Tibial artery (tissue), 4 donors: ENCODE data around the gene BRCA1.
"Not testable (repeated sequence)": the region's sequence is repeated elsewhere in the genome, so short reads cannot be mapped to it uniquely, and the experiment has no call there.

ENCODE experiments used
- DNase-seq, 2 donors: peaks; one replicate each; pipeline ENCODE4 v3.0.0-alpha.2; 2019
- H3K27ac ChIP-seq, 2 donors: fragments of 200-600 bp; sonication (generic) in 1 of 2; 1 replicate in 1 of 2; 2 replicates in 1 of 2; pipeline ENCODE4 v1.5.1; 2018 to 2019; ENCODE audit warnings: mild to moderate bottlenecking in 1 of 2
- H3K27me3 ChIP-seq, 2 donors: fragments of 200-600 bp; sonication (generic) in 1 of 2; one replicate each; pipeline versions ENCODE4 v1.5.1 to v1.6.0; 2016 to 2019
- H3K36me3 ChIP-seq, 3 donors: fragments of 200-600 bp; sonication (generic) in 2 of 3; one replicate each; pipeline ENCODE4 v1.5.1; 2016 to 2019; ENCODE audit warnings: mild to moderate bottlenecking in 2 of 3
- H3K4me1 ChIP-seq, 4 donors: fragments of 200-600 bp; sonication (generic) in 2 of 4; 1 replicate in 3 of 4; 2 replicates in 1 of 4; pipeline ENCODE4 v1.5.1; 2016 to 2019
- H3K4me3 ChIP-seq, 2 donors: fragments of 200-600 bp; sonication (generic) in 1 of 2; 1 replicate in 1 of 2; 2 replicates in 1 of 2; pipeline ENCODE4 v1.5.1; 2018 to 2019; ENCODE audit warnings: mild to moderate bottlenecking in 2 of 2
- H3K9me3 ChIP-seq, 3 donors: fragments of 200-600 bp; sonication (generic) in 1 of 3; one replicate each; pipeline ENCODE4 v1.5.1; 2016 to 2019
- CTCF ChIP-seq, 2 experiments: fragments of 200-600 bp in 1 of 2; fragments of 450-650 bp in 1 of 2; IDR thresholded peaks; one replicate each; pipeline ENCODE4 v1.5.1; 2017 to 2019; ENCODE audit warnings: antibody characterized with exemption in 2 of 2, mild to moderate bottlenecking in 1 of 2, moderate library complexity in 1 of 2
- intact Hi-C: fragments of 100-400 bp; cut with DNase I; formaldehyde crosslinking; loops from one replicate; pipeline ENCODE4 v1.15.0; 2023; ENCODE audit warnings: low total_unique reads

BRCA1 gene

GRCh38 chr17:43105146-43105545 is 20.0 kb downstream of the BRCA1 start:
- no peak for TF ChIP-seq CTCF (IDR thresholded peaks at IDR 0.05)
- H3K27ac ChIP-seq, result no peak overlapping the region
- no peak overlapping the region for H3K4me3 ChIP-seq
- no peak for DNase-seq
- H3K9me3 ChIP-seq, result no peaks in the 10 kb centered on the region
- peaks cover 0 to 11% (median 0%) of the 10 kb centered on the region in 3 donors for H3K36me3 ChIP-seq
- no peaks in the 10 kb centered on the region for H3K27me3 ChIP-seq
- intact Hi-C loops, result no loop called here
- no peaks in the 10 kb centered on the region for H3K4me1 ChIP-seq

GRCh38 chr17:43104665-43105064 is 20.5 kb downstream of the BRCA1 start:
- H3K27ac ChIP-seq, result no peak overlapping the region
- no peaks in the 10 kb centered on the region for H3K9me3 ChIP-seq
- no peak for TF ChIP-seq CTCF (IDR thresholded peaks at IDR 0.05)
- H3K4me1 ChIP-seq, result no peaks in the 10 kb centered on the region
- no peak for DNase-seq
- no peak overlapping the region for H3K4me3 ChIP-seq
- intact Hi-C loops, result no loop called here
- H3K36me3 ChIP-seq, result peaks cover 0 to 11% (median 0%) of the 10 kb centered on the region in 3 donors
- no peaks in the 10 kb centered on the region for H3K27me3 ChIP-seq

GRCh38 chr17:43095364-43095763 is 29.8 kb downstream of the BRCA1 start:
- peaks cover 0 to 39% (median 17%) of the 10 kb centered on the region in 4 donors for H3K4me1 ChIP-seq
- H3K9me3 ChIP-seq, H3K27ac ChIP-seq, intact Hi-C loops, H3K4me3 ChIP-seq, DNase-seq, H3K27me3 ChIP-seq, H3K36me3 ChIP-seq: not testable (repeated sequence)

GRCh38 chr17:43094129-43094835 is 30.9 kb downstream of the BRCA1 start:
- Histone ChIP-seq H3K36me3 (no peaks in the 10 kb centered on the region), H3K27ac (no peak overlapping the region), H3K4me1 (peaks cover 0 to 39% (median 17%) of the 10 kb centered on the region in 4 donors), H3K9me3 (no peaks in the 10 kb centered on the region), H3K4me3 (no peak overlapping the region), H3K27me3 (no peaks in the 10 kb centered on the region)
- intact Hi-C loops, result no loop called here
- DNase-seq, result no peak
- TF ChIP-seq CTCF (IDR thresholded peaks at IDR 0.05), result no peak

GRCh38 chr17:43092901-43093300 is 32.3 kb downstream of the BRCA1 start:
- H3K36me3 ChIP-seq, result no peaks in the 10 kb centered on the region
- no peak for TF ChIP-seq CTCF (IDR thresholded peaks at IDR 0.05)
- no peak overlapping the region for H3K4me3 ChIP-seq
- DNase-seq, result no peak
- H3K27me3 ChIP-seq, result no peaks in the 10 kb centered on the region
- peak overlapping the region; percentile 4 to 28 for H3K27ac ChIP-seq
- peaks cover 0 to 39% (median 17%) of the 10 kb centered on the region in 4 donors for H3K4me1 ChIP-seq
- intact Hi-C loops, result no loop called here
- no peaks in the 10 kb centered on the region for H3K9me3 ChIP-seq

GRCh38 chr17:43090022-43090421 is 35.1 kb downstream of the BRCA1 start:
- no peak for TF ChIP-seq CTCF (IDR thresholded peaks at IDR 0.05)
- intact Hi-C loops, result no loop called here
- no peaks in the 10 kb centered on the region for H3K27me3 ChIP-seq
- no peaks in the 10 kb centered on the region for H3K36me3 ChIP-seq
- H3K27ac ChIP-seq, result no peak overlapping the region
- H3K4me3 ChIP-seq, result no peak overlapping the region
- peaks cover 0 to 39% (median 17%) of the 10 kb centered on the region in 4 donors for H3K4me1 ChIP-seq
- no peak for DNase-seq
- no peaks in the 10 kb centered on the region for H3K9me3 ChIP-seq
